Endometrium (tissue), 2 donors: ENCODE measurements around the gene RPL37.
"Not testable (repeated sequence)": the region's sequence is repeated elsewhere in the genome, so short reads cannot be mapped to it uniquely, and the experiment has no call there.

ENCODE experiments used
- FAIRE-seq: peaks from 2 replicates; lab custom pipeline; 2012; peaks lifted over from hg19 to GRCh38; lab: Jason Lieb, UNC
- donor health status: control.
- donor health status: control.

RPL37 gene

DNA sequence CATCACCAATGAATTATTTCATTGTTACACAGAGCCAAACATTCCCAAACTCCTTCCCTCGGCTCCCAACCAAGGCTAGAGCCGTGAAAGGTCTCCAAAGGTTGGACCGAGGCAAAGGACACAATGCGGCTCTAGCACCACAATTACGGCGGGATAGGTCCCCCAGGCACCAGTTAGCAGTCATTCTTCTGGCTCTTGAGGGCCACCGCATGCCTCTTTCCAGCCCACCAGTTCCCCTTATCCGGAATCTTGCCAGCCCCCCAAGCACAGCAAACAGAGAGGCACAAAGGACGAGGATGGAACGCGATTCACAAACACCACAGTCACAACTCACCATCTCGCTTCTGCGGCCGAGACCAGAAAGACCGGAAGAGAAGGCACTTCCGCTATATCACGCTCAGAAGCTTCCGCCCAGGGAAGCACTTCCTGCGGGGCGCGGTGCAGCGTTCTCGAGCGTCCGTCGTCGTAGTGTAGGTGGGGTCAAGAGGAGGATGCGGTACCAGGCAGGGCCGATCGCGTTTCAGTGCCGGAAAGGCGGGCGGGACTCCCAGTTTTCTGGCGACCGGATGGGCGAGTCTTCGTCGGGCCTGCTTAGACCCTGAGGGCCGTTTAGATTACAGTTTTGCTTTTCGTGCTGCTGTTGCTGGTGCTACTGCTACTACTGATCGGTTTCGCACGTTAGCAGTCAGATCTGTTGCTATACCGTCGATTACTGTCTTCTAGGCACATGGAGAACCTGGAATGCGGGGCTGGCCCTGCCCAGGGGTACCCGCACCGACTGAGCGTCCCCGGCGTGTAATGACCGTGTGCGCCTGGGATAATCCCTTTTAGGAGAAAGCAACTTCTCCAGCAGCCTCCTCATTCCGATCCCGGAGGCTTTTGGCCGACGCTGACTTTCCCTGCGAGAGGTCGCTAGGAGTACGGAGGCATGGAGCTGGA lies at the start of gene RPL37:
Gene RPL37, minus strand, starts transcription at position 374 of the 939 bp plus-strand sequence. Its CDS starts 37 bp downstream, at position 337.
- peak; percentile 78 for FAIRE-seq

DNA sequence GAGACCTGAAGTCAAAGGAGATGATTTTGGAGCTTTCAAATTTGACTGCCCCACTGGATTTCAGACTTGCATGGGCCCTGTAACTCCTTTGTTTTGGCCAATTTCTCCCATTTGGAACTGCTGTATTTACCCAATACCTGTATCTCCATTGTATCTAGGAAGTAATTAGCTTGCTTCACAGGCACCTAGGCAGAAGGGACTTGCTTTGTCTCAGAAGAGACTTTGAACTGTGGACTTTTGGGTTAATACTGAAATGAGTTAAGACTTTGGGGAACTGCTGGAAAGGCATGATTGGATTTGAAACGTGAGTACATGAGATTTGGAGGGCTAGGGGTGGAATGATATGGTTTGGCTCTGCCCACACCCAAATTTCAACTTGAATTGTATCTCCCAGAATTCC lies 48.0 kb upstream of the RPL37 start:
- FAIRE-seq: not testable (repeated sequence)

DNA sequence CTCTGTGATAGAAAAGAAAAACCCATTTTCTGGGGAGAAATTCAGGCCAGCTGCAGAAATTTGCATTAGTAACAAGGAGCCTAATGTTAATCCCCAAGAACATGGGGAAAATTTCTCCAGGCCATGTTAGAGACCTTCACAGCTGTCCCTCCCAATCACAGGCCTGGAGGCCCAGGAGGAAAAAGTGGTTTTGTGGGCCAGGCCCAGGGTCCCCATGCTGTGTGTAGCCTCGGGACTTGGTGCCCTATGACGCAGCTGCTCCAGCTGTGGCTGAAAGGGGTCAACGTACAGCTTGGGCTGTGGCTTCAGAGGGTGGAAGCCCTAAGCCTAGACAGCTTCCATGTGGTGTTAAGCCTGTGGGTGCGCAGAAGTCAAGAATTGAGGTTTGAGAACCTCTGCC lies 47.3 kb upstream of the RPL37 start:
- no peak for FAIRE-seq

DNA sequence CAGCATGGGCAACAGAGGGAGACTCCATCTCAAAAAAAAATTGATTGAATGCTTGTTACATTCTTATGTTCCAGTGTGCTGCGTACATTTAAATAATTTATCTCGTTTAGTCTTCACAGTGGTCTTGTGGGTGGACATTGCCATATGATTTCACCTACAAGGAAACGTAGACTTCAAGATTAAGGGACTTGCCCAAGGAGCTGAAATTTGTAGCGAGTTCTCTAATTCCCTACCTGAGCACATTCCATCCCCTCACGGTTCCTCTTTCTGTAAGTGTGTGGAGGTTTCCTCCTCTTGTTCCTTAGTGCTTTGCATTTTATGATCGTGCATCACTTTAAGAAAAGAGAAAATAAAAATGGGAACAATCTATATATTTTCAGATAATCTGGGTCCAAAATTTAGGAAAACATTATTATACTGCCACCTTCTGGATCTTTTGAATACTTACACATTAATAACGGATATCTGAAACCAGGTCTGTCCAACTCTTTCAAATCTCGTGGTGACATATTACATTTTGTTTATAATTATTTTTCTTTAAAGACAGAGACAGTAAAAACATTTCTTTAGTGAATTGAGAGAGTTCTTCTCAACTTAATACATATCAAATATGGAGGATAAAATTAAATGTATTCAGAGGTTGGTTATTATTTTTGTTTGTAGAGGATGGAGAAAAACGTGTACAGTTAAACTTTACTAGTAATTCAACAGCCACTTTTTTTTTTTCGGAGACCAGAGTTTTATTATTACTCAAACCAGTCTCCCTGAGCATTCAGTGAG lies 44.3 kb upstream of the RPL37 start:
- FAIRE-seq: peak; percentile 91

DNA sequence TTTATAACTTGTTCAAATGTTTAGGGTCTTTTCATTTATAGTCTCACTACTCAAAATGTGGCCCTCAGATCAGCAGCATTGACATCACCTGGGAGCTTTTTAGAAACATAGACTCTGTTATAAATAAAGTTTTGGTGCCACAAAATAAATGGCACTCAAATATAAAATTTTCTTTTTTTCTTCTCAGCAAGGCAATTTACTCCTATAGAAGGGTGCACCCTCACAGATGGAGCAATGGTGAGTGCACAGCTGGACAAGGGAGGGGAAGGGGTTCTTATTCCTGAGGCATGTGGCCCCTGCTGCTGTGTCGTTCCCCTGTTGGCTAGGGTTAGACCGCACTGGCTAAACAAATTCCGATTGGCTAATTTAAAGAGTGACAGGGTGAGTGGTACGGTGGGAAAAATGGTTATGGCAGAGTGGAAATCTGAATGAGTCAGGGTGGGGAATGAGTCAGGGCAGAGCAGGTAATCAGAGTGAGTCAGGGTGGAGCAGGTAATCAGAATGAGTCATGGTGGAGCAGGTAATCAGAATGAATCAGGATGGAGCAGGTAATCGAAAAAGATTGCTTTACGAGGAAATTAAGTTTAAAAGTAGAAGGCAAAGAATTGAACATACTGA lies 42.5 kb upstream of the RPL37 start:
- FAIRE-seq: no peak

DNA sequence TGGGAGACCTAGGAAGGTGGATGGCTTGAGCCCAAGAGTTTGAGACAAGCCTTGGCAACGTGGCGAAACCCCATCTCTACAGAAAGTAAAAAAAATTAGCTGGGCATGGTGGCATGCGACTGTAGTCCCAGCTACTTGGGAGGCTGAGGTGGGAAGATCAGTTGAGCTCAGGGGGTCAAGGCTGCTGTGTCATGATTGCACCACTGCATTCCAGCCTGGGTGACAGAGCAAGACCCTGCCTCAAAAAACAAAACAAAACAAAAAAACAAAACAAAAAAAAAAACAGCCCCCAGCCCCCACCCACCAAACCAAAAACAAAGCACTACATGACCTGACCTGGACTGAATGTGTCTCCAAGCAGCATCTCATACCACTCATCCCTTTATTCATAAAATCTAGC lies 40.9 kb upstream of the RPL37 start:
- no peak for FAIRE-seq

DNA sequence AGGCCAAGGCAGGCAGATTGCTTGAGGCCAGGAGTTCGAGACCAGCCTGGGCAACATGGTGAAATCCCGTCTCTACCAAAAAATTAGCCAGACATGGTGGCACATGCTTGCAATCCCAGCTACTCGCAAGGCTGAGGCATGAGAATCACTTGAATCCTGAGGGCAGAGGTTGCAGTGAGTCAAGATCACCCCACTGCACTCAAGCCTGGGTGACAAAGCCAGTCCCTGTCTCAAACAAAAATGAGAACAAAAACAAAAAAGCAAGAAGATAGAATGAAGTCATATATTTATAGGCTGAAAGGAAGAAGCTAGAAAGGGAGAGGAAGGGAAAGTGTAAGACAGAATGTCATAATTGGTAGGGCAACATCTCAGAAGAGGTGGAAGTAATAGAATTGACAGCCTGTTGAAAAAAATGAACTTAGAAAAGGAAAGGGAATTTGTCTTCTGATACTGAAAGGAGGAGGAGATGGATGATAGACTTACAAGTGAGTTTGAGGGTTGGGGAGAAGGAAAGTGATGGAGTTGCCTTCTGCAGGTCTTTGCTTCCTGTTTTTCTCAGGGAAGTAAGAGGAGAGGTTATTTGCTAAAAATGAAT lies 38.4 kb upstream of the RPL37 start:
- no peak for FAIRE-seq

- not testable (repeated sequence) for FAIRE-seq
These were observed 37.2 kb upstream of the RPL37 start for GRCh38 chr5:40872253-40872652.

- FAIRE-seq: no peak
These were observed 36.2 kb upstream of the RPL37 start for GRCh38 chr5:40871177-40871576.

- no peak for FAIRE-seq
These were observed 34.4 kb upstream of the RPL37 start for GRCh38 chr5:40869384-40869783.

DNA sequence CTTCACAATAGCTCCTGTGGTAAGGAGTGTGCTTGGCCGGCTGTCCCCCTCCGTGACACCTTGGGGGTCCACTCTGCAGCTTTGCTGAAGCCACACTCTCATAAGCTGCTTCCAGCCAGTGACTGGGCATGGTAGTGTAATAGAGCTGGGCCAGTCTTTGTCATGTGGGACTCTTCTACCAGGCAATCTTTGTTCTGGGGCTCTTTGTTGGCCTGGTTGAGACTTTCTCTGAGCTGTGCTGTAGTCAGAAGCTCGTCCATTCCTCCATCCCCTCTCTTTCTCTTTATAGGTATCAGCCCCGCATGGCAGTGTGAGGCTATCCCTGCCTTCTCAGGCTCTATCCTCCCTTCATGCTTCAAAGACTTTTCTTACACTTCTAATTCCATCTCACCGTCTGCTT lies 31.8 kb upstream of the RPL37 start:
- no peak for FAIRE-seq

DNA sequence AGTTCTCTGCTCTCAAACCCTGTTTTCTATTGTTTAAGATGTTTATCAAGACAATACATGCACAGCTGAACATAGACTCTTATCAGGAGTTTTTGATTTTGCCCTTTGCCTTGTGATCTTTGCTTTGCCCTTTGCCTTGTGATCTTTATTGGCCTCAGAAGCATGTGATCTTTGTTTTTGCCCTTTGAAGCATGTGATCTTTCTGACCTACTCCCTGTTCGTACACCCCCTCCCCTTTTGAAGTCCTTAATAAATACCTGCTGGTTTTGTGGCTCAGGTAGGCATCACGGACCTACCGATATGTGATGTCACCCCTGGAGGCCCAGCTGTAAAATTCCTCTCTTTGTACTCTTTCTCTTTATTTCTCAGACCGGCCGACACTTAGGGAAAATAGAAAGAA lies 30.0 kb upstream of the RPL37 start:
- FAIRE-seq: not testable (repeated sequence)

DNA sequence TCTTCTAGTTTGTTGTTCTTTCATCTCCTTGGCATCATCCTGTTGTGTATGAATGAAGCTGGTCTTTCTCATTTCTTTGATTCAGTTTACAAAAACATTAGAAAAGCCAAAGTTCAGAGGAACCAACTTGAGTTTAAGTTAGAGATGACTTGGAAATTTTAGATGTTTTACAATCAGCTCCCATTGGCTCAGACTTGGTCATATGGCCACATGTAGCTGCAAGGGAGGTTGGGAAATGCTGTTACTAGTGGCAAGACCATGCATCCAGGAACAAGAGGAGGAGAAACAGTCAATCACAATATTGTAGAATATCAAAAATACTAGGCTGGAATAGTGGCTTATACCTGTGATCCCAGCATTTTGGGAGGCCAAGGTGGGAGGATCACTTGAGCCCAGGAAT lies 25.7 kb upstream of the RPL37 start:
- no peak for FAIRE-seq

DNA sequence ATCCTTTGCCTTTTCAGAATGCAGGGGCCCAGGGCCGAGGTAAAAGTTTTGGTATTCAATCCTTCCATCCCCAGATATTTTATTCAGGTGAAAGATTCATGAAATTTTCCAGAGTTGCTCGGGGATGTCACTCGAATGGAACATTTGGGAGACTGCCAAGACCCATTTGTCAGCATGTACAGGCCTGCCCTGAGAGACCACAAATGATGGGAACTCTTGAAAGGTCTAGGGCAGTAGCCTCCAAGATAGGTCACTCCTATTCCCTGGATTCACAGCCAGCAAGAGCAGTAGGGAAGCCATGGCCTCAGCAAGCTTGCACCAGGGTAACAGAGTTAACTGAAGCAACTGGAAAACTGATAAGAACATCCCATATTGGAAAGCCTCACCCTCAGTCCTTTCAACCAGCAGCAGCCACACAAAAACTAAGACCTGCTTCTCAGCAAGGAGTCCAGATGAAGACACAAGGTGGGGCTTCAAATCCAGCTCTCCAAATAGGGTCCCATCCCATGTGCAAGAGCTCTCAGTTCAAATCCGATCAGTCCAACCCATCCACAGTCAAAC lies 18.7 kb upstream of the RPL37 start:
- no peak for FAIRE-seq

GRCh38 chr5:40847525-40847924 lies 12.5 kb upstream of the RPL37 start:
- FAIRE-seq: no peak

- FAIRE-seq: no peak
These were observed 11.3 kb upstream of the RPL37 start for GRCh38 chr5:40846371-40846770.

GRCh38 chr5:40844565-40844964 lies 9.5 kb upstream of the RPL37 start:
- no peak for FAIRE-seq

DNA sequence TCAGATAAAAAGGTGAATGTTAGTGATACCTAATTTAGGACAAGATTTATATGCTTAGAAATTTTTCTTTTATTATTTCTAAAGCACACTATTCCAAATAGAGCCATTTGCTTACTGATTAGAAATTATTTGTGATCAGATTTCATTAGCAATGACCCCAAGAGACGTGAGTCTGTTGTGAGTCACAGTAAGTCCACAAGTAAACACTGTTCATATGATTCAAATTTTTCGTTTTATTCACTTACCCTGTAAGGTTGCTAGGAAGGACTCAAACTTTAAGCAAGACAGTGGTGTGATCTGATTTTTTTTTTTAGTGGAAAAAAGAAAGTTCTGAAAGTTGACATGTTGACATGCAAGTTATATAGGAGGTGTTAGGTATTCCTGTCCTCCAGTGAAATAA lies 7.3 kb upstream of the RPL37 start:
- FAIRE-seq: no peak

DNA sequence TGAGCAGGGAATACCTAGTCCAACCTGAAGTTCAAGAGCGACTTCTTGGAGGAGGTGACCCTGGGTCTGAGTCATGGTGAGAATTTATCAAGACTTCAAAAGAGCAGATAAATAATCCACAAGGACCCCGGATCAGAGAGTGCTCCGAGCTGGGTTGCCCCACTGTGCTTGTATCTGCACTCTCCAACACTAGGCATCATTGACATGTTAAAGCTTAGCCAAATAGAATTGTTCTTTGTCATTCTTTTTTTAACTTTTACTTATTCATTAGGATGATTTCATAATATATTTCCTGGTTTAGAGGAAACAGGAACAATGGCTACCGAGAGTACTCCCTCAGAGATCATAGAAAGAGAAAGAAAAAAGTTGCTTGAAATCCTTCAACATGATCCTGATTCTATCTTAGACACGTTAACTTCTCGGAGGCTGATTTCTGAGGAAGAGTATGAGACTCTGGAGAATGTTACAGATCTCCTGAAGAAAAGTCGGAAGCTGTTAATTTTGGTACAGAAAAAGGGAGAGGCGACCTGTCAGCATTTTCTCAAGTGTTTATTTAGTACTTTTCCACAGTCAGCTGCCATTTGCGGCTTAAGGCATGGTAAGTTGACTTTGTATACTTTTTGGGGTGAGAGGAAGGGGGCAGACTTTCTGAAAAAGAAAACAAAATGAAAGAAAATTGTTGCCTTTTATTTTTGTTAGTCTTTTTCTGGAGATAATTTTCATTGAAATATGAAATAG lies 6.2 kb upstream of the RPL37 start, which contains the start of gene CARD6:
Gene CARD6, plus strand, starts transcription at position 300 of the 738 bp plus-strand sequence. Its CDS starts 16 bp downstream, at position 316.
- FAIRE-seq: no peak

DNA sequence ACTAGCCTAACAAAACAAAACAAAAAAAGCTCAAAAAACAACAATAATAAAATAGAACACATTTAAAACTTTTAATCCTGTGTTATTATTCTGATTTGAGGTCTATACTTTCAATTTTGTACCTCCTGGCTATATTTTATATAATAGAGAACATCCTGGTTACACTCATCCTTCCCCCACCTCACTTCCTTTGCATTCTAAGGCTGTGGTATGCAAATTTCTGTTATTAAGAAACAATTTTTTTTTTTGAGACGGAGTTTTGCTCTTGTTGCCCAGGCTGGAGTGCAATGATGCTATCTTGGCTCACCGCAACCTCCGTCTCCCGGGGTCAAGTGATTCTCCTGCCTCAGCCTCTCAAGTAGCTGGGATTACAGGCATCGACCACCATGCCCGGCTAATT lies 3.1 kb upstream of the RPL37 start:
- FAIRE-seq: no peak

DNA sequence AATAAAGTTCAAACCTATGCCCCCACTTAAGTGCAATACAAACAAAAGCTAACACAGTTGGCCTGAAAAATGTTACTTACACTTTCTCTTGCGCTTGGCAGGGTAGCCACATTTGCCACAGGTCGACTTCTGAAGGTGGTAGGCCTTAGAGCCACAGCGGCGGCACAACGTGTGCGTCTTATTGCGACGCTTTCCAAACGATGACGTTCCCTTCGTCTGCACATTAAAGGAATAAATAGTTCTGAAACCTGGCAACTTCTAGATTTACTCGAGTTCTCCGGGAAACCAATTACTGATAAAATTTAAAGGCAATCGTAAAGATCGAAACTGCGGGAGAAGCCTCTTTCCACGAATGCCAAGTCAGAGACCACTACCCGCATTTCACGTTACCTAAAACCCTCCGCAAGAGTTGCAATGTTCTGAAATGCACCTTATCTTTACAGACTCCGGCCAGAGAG lies 602 bp downstream of the RPL37 start:
- FAIRE-seq: no peak
